ENCODE results near the gene SUV39H1. TPM values are rescaled to one million over a fixed set of nuclear protein-coding genes. Genes with fewer than 3 reads are reported as not detected.

Gene SUV39H1
- total and polyA plus RNA-seq, 2 of the 8 experiments (the other 6 are each of a cell fraction or from before 2014, with no cell fraction given), result 14.8 to 27.8 TPM

GRCh38 chrX:48683411-48683982 is 13.0 kb upstream of the SUV39H1 start, which contains the start of gene WAS:
Gene WAS, plus strand, starts transcription at chrX:48683799. Its CDS starts 55 bp downstream, at chrX:48683854.
- Histone ChIP-seq H3K14ac (ENCODE audit: insufficient read length) (no peak within 1 kb of the TSS), H3K23ac (ENCODE audit: insufficient read length) (no peak within 1 kb of the TSS), H4K8ac (ENCODE audit: extremely low read depth, insufficient read depth, low read length) (no peak within 1 kb of the TSS), H3K9ac (replicated peaks in 1 of 4; ENCODE audit: extremely low read depth in 1 of 4, low read depth in 3 of 4, low read length in 3 of 4) (no peak within 1 kb of the TSS), H3K56ac (replicated peaks; ENCODE audit: insufficient read length, low read depth, low read length) (no peak within 1 kb of the TSS), H3K4ac (replicated peaks; ENCODE audit: insufficient read length, low read depth, low read length) (no peak within 1 kb of the TSS), H3K79me1 (ENCODE audit: low read depth, low read length) (no peaks in the 10 kb centered on the region), H3K4me3 (ENCODE audit: extremely low read depth in 1 of 4, insufficient read depth in 2 of 4, low read depth in 3 of 4, low read length in 4 of 4) (no peak within 1 kb of the TSS), H3K27me3 (replicated peaks in 1 of 4; ENCODE audit: control insufficient read depth in 3 of 4, extremely low read depth in 1 of 4, insufficient read depth in 3 of 4, low read length in 3 of 4) (no peaks in the 10 kb centered on the region), H2BK5ac (ENCODE audit: low read depth, low read length) (no peak within 1 kb of the TSS), H2BK12ac (ENCODE audit: low read depth, low read length) (no peak within 1 kb of the TSS), H3K79me2 (ENCODE audit: control insufficient read depth in 1 of 2, insufficient read depth in 2 of 2, low read length in 2 of 2) (no peaks in the 10 kb centered on the region), H3K4me2 (ENCODE audit: insufficient read depth in 1 of 2, low read depth in 2 of 2, low read length in 2 of 2) (no peak within 1 kb of the TSS), H3K36me3 (ENCODE audit: control insufficient read depth in 2 of 4, insufficient read depth in 4 of 4, low read length in 3 of 4) (no peaks in the 10 kb centered on the region), H4K20me1 (replicated peaks in 1 of 2; ENCODE audit: control insufficient read depth in 1 of 2, insufficient read depth in 2 of 2, low read length in 2 of 2) (no peaks in the 10 kb centered on the region), H2BK15ac (ENCODE audit: low read length) (no peak within 1 kb of the TSS), H3K23me2 (ENCODE audit: low read depth, low read length) (no peaks in the 10 kb centered on the region; the same call in 1 of the 2 replicates), H2BK20ac (ENCODE audit: low read length) (no peak within 1 kb of the TSS), H3K4me1 (replicated peaks in 1 of 4; ENCODE audit: control insufficient read depth in 3 of 4, insufficient read depth in 4 of 4, low read length in 3 of 4) (no peaks in the 10 kb centered on the region), H2AK5ac (ENCODE audit: low read depth, low read length) (no peak within 1 kb of the TSS), H3K18ac (ENCODE audit: extremely low read depth, low read length) (no peak within 1 kb of the TSS), H4K91ac (replicated peaks; ENCODE audit: insufficient read length, low read length) (no peak within 1 kb of the TSS), H2BK120ac (replicated peaks; ENCODE audit: low read depth, low read length) (no peak within 1 kb of the TSS), H2AFZ (ENCODE audit: low read length) (no peak within 1 kb of the TSS), H4K5ac (ENCODE audit: insufficient read length, low read depth, low read length) (no peak within 1 kb of the TSS), H3K9me3 (ENCODE audit: insufficient read depth in 2 of 2, low read depth in 1 of 2, low read length in 1 of 2) (no peaks in the 10 kb centered on the region), H3K27ac (ENCODE audit: low read depth, low read length) (no peak within 1 kb of the TSS)
- POLR2A ChIA-PET (ENCODE audit: partially characterized antibody), result interaction anchor here (0.8 to 1.1 kb wide), 2 partner anchors 9 to 109 kb away, joined by 3 read pairs; partner anchors contain the start of gene RBM3
- CTCF ChIA-PET (ENCODE audit: partially characterized antibody), result no interaction called here
- no peak for FAIRE-seq
- no peak for DNase-seq (ENCODE audit: low read depth in 1 of 2, low spot score in 2 of 2)
- 92% methylated on average over 10 of the region's 13 CpGs; no CpG with 5 or more reads in 1 of the 2 experiments for WGBS, 2 experiments (ENCODE audit: extremely low coverage in 1 of 2, insufficient coverage in 1 of 2, insufficient read length in 1 of 2, insufficient replicate concordance in 2 of 2, low coverage in 1 of 2, low lambda C conversion rate in 2 of 2, missing lambda C conversion rate in 1 of 2)
- TF ChIP-seq TAF7 (optimal IDR thresholded peaks at IDR 0.05; ENCODE audit: borderline replicate concordance, low read depth, low read length) (no peak), EP300 (IDR thresholded peaks at IDR 0.05; ENCODE audit: borderline replicate concordance in 1 of 2, low read depth in 2 of 2, low read length in 2 of 2) (no peak)
